Caco-2 (cell line): ENCODE measurements around the gene GIT2. TPM values are rescaled to one million over a fixed set of nuclear protein-coding genes. Genes with fewer than 3 reads are reported as not detected.
"Not testable (repeated sequence)": the region's sequence is repeated elsewhere in the genome, so short reads cannot be mapped to it uniquely, and the experiment has no call there.

Experiments used
- BruUV-seq: library from RNA; stranded (reverse); fragments of 400-500 nt; replicated peaks from 2 replicates; lab custom pipeline; 2021; lab: Mats Ljungman, UMichigan
- CTCF ChIA-PET: fragments of 300-600 bp; sonication (Branson Sonifier 250); formaldehyde crosslinking; loops from one replicate; lab custom pipeline; 2022; ENCODE audit warnings: antibody characterized with exemption; lab: Charles Lee
- POLR2A ChIA-PET: fragments of 300-600 bp; sonication (Branson Sonifier 250); formaldehyde crosslinking; loops from one replicate; lab custom pipeline; 2022; ENCODE audit warnings: antibody characterized with exemption; lab: Charles Lee
- DNase-seq, 2 experiments: peaks; one replicate each; pipeline versions ENCODE4 v3.0.0 to v3.0.0-alpha.2; 2020 to 2022
- H3K27me3 ChIP-seq: replicated peaks from 2 replicates; pipeline ENCODE4 v1.6.0; 2011; ENCODE audit warnings: low read length; ENCODE audit not compliant: control insufficient read depth, insufficient read depth
- H3K36me3 ChIP-seq: 2 replicates; pipeline ENCODE4 v1.5.1; 2011; ENCODE audit warnings: low read length; ENCODE audit not compliant: control insufficient read depth, insufficient read depth
- H3K4me1 ChIP-seq: fragments of 250-450 bp; sonication (Bioruptor Pico); 2 replicates; pipeline ENCODE4 v1.5.1; 2020; ENCODE audit warnings: mild to moderate bottlenecking
- H3K4me3 ChIP-seq: 2 replicates; pipeline ENCODE4 v1.5.1; 2011; ENCODE audit warnings: low read depth, mild to moderate bottlenecking, control low read depth, low read length
- H3K9me3 ChIP-seq: fragments of 250-450 bp; sonication (Bioruptor Pico); 2 replicates; pipeline ENCODE4 v1.5.1; 2020; ENCODE audit warnings: mild to moderate bottlenecking, moderate library complexity
- H3K27ac Mint-ChIP-seq: one replicate; pipeline ENCODE4 v1.8.0; 2022; ENCODE audit warnings: mixed read lengths; ENCODE audit not compliant: unreplicated experiment
- H3K27me3 Mint-ChIP-seq: one replicate; pipeline ENCODE4 v1.8.0; 2022; ENCODE audit warnings: mixed read lengths; ENCODE audit not compliant: insufficient read depth, unreplicated experiment
- H3K36me3 Mint-ChIP-seq: one replicate; pipeline ENCODE4 v1.8.0; 2022; ENCODE audit warnings: mild to moderate bottlenecking, mixed read lengths; ENCODE audit not compliant: insufficient read depth, unreplicated experiment
- H3K4me1 Mint-ChIP-seq: one replicate; pipeline ENCODE4 v1.8.0; 2022; ENCODE audit warnings: low read depth, mixed read lengths; ENCODE audit not compliant: unreplicated experiment
- H3K4me3 Mint-ChIP-seq: one replicate; pipeline ENCODE4 v1.8.0; 2022; ENCODE audit warnings: mild to moderate bottlenecking, moderate library complexity, mixed read lengths; ENCODE audit not compliant: unreplicated experiment
- H3K9me3 Mint-ChIP-seq: one replicate; pipeline ENCODE4 v1.8.0; 2022; ENCODE audit warnings: mixed read lengths; ENCODE audit not compliant: unreplicated experiment
- CTCF ChIP-seq, 2 experiments: fragments of 200-600 bp in 1 of 2; IDR thresholded peaks; 1 replicate in 1 of 2; 2 replicates in 1 of 2; pipeline versions ENCODE4 v1.5.1 to v1.8.0; 2011 to 2022; ENCODE audit warnings: antibody characterized with exemption in 1 of 2, control low read depth in 1 of 2, inconsistent platforms in 1 of 2, low read depth in 1 of 2, low read length in 1 of 2, mild to moderate bottlenecking in 1 of 2, moderate library complexity in 1 of 2; ENCODE audit not compliant: insufficient read depth in 1 of 2, severe bottlenecking in 1 of 2, unreplicated experiment in 1 of 2
- intact Hi-C: fragments of 100-400 bp; cut with micrococcal nuclease; formaldehyde crosslinking; loops from one replicate; pipeline ENCODE4 v1.10.0; 2022; ENCODE audit not compliant: unreplicated experiment
- total RNA-seq: library from RNA; stranded (reverse); gene quantifications from 2 replicates; pipeline ENCODE4 v1.2.3, GENCODE V29; 2022

Gene GIT2
- total RNA-seq, 1 experiment from 2014 or later, result 29.3 TPM

GRCh38 chr12:109988274-109988673 is 7.9 kb downstream of the GIT2 start:
- Histone ChIP-seq H3K4me1 (no peaks in the 10 kb centered on the region), H3K36me3 (no peaks in the 10 kb centered on the region), H3K4me3 (no peak overlapping the region), H3K9me3 (no peaks in the 10 kb centered on the region), H3K27me3 (no peaks in the 10 kb centered on the region)
- Mint-ChIP-seq H3K9me3 (no peaks in the 10 kb centered on the region), H3K4me1 (no peaks in the 10 kb centered on the region), H3K27me3 (no peaks in the 10 kb centered on the region), H3K36me3 (peaks cover 43% of the 10 kb centered on the region), H3K27ac (no peak overlapping the region), H3K4me3 (no peak overlapping the region)
- BruUV-seq, result no TSS peak
- intact Hi-C loops, result no loop called here
- no peak for DNase-seq
- ChIA-PET CTCF (no interaction called here), POLR2A (no interaction called here)
- TF ChIP-seq CTCF (IDR thresholded peaks at IDR 0.05; ENCODE audit: insufficient read depth in 1 of 2, low read depth in 1 of 2, low read length in 1 of 2, severe bottlenecking in 1 of 2, unreplicated experiment in 1 of 2), result no peak

GRCh38 chr12:109987615-109988014 is 8.6 kb downstream of the GIT2 start:
- intact Hi-C loops, result no loop called here
- Histone ChIP-seq H3K27me3 (no peaks in the 10 kb centered on the region), H3K4me1 (no peaks in the 10 kb centered on the region), H3K4me3 (no peak overlapping the region), H3K36me3 (no peaks in the 10 kb centered on the region), H3K9me3 (no peaks in the 10 kb centered on the region)
- Mint-ChIP-seq H3K27ac (no peak overlapping the region), H3K4me3 (no peak overlapping the region), H3K27me3 (no peaks in the 10 kb centered on the region), H3K36me3 (peaks cover 45% of the 10 kb centered on the region), H3K4me1 (no peaks in the 10 kb centered on the region), H3K9me3 (no peaks in the 10 kb centered on the region)
- CTCF ChIA-PET, result no interaction called here
- no TSS peak for BruUV-seq
- POLR2A ChIA-PET, result no interaction called here
- DNase-seq, result no peak
- TF ChIP-seq CTCF (IDR thresholded peaks at IDR 0.05; ENCODE audit: insufficient read depth in 1 of 2, low read depth in 1 of 2, low read length in 1 of 2, severe bottlenecking in 1 of 2, unreplicated experiment in 1 of 2), result no peak

GRCh38 chr12:109986236-109986635 is 9.9 kb downstream of the GIT2 start:
- H3K27me3 Mint-ChIP-seq, H3K27ac Mint-ChIP-seq, intact Hi-C loops, H3K9me3 Mint-ChIP-seq, H3K4me3 ChIP-seq, H3K4me1 Mint-ChIP-seq, POLR2A ChIA-PET, H3K27me3 ChIP-seq, H3K4me3 Mint-ChIP-seq, H3K9me3 ChIP-seq, H3K4me1 ChIP-seq, DNase-seq, BruUV-seq, H3K36me3 ChIP-seq, CTCF ChIA-PET: not testable (repeated sequence)
- H3K36me3 Mint-ChIP-seq, result peaks cover 56% of the 10 kb centered on the region
